Measurements from ENCODE around the gene MEIKIN. TPM values are rescaled to one million over a fixed set of nuclear protein-coding genes. Genes with fewer than 3 reads are reported as not detected.

The MEIKIN gene
- total and polyA plus RNA-seq, 2 experiments from 2014 or later: not detected

DNA sequence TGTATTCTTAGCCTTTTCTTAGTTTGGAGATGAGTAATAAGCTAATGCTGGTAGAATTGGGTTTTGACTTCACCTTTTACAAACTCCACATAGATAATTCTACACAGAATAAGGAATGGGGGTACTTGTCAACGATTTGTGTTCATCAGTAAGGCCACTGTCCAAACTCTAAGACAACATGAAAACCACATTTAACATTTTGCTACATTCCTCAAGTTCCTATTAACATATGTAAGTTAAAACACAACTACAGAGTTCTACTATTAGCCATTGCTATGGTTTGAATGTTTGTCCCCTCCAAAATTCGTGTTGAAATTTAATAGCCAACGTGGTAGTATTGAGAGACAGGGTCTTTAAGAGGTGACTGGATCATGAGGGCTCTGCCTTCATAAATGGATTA, 31.9 kb downstream of the MEIKIN start:
- H4K20me1 ChIP-seq (replicated peaks; ENCODE audit: insufficient read depth): no peaks in the 10 kb centered on the region
- H3K4me3 Mint-ChIP-seq: no peak overlapping the region
- H3K27me3 ChIP-seq (ENCODE audit: insufficient read depth): no peaks in the 10 kb centered on the region
- H3K36me3 ChIP-seq (ENCODE audit: insufficient read depth): no peaks in the 10 kb centered on the region
- DNase-seq (ENCODE audit: low spot score) (no peak), ATAC-seq (no peak)
- H3K27me3 Mint-ChIP-seq (ENCODE audit: insufficient read depth, low read depth, poor library complexity): peaks cover 3% of the 10 kb centered on the region
- TF ChIP-seq, protein P1, sequence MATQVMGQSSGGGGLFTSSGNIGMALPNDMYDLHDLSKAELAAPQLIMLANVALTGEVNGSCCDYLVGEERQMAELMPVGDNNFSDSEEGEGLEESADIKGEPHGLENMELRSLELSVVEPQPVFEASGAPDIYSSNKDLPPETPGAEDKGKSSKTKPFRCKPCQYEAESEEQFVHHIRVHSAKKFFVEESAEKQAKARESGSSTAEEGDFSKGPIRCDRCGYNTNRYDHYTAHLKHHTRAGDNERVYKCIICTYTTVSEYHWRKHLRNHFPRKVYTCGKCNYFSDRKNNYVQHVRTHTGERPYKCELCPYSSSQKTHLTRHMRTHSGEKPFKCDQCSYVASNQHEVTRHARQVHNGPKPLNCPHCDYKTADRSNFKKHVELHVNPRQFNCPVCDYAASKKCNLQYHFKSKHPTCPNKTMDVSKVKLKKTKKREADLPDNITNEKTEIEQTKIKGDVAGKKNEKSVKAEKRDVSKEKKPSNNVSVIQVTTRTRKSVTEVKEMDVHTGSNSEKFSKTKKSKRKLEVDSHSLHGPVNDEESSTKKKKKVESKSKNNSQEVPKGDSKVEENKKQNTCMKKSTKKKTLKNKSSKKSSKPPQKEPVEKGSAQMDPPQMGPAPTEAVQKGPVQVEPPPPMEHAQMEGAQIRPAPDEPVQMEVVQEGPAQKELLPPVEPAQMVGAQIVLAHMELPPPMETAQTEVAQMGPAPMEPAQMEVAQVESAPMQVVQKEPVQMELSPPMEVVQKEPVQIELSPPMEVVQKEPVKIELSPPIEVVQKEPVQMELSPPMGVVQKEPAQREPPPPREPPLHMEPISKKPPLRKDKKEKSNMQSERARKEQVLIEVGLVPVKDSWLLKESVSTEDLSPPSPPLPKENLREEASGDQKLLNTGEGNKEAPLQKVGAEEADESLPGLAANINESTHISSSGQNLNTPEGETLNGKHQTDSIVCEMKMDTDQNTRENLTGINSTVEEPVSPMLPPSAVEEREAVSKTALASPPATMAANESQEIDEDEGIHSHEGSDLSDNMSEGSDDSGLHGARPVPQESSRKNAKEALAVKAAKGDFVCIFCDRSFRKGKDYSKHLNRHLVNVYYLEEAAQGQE (IDR thresholded peaks at IDR 0.05; ENCODE audit: unreplicated experiment): no peak
- TF ChIP-seq EZH2 (IDR thresholded peaks at IDR 0.05; ENCODE audit: low read depth, unreplicated experiment) (no peak), ZNF462 (CRISPR knock-in tag; IDR thresholded peaks at IDR 0.05) (no peak)
- TF ChIP-seq, protein P2, sequence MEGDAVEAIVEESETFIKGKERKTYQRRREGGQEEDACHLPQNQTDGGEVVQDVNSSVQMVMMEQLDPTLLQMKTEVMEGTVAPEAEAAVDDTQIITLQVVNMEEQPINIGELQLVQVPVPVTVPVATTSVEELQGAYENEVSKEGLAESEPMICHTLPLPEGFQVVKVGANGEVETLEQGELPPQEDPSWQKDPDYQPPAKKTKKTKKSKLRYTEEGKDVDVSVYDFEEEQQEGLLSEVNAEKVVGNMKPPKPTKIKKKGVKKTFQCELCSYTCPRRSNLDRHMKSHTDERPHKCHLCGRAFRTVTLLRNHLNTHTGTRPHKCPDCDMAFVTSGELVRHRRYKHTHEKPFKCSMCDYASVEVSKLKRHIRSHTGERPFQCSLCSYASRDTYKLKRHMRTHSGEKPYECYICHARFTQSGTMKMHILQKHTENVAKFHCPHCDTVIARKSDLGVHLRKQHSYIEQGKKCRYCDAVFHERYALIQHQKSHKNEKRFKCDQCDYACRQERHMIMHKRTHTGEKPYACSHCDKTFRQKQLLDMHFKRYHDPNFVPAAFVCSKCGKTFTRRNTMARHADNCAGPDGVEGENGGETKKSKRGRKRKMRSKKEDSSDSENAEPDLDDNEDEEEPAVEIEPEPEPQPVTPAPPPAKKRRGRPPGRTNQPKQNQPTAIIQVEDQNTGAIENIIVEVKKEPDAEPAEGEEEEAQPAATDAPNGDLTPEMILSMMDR (conservative IDR thresholded peaks at IDR 0.05; ENCODE audit: low read depth in 2 of 2): no peak
- H3K4me1 ChIP-seq (ENCODE audit: insufficient read depth): no peaks in the 10 kb centered on the region
- H3K4me3 ChIP-seq: no peak overlapping the region
- H3K9me3 Mint-ChIP-seq: no peaks in the 10 kb centered on the region
- no peaks in the 10 kb centered on the region for H3K4me1 Mint-ChIP-seq
- no peaks in the 10 kb centered on the region for H3K79me2 ChIP-seq (replicated peaks; ENCODE audit: insufficient read depth)
- H2AFZ ChIP-seq: no peak overlapping the region
- no peak overlapping the region for H3K27ac Mint-ChIP-seq
- H3K4me2 ChIP-seq: no peak overlapping the region
- H3F3A ChIP-seq (replicated peaks; ENCODE audit: low read depth): no peaks in the 10 kb centered on the region
- H3K27ac ChIP-seq (ENCODE audit: low read depth): no peak overlapping the region
- H3K36me3 Mint-ChIP-seq (ENCODE audit: low read depth): no peaks in the 10 kb centered on the region
- no peaks in the 10 kb centered on the region; the same call in 1 of the 2 replicates for H3K9me2 ChIP-seq (ENCODE audit: insufficient read depth)
